COLO668 (cell line): ENCODE data around the gene FSIP1.

ENCODE experiments used
- DNase-seq: peaks from one replicate; lab custom pipeline; 2025; ENCODE audit not compliant: unreplicated experiment; lab: John Stamatoyannopoulos, UW

Gene FSIP1

GRCh38 chr15:39690881-39691634 lies 91.6 kb downstream of the FSIP1 start:
- DNase-seq: no peak

GRCh38 chr15:39687965-39688364 lies 94.7 kb downstream of the FSIP1 start:
- no peak for DNase-seq

- peak; percentile 19 for DNase-seq
Observed at GRCh38 chr15:39685999-39686613, 96.5 kb downstream of the FSIP1 start.

GRCh38 chr15:39685367-39685766 lies 97.3 kb downstream of the FSIP1 start:
- DNase-seq: no peak

DNA sequence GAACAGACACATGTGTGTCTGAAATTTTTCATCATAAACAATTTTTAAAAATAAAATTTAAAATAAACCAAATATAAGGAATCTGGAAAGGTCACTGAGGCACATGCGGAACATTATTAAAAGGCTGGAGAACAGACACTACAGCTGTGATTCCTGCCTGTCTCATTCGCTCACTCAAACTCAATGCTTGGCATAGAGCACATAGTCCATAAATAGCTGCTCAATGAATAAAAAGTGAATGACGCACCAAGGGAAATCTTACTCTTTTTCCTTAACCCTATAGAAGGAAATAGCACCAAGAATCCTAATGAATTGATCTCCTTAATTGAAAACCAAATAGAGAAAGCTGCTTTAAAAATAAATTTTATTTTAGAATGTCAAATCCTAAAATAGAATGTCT lies 98.4 kb downstream of the FSIP1 start:
- no peak for DNase-seq

DNA sequence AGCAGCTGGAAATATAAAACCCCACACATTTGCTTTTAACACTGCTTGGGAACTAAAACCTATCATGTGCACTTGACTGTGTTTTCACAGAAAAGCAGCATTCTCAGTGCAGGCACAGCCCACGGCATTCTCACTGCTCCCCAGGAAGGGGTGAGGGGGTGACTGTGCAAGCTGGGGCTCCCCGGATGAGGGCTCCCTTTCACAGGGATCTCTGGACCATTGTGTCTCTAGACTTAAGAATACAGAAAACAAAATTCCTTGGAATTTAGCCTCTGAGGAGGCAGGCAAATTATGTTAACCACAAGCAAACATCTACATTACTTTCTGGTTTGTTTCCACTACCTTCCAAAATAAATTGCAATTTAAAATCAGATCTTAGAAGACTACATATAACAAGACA lies 100.3 kb downstream of the FSIP1 start:
- DNase-seq: no peak

DNA sequence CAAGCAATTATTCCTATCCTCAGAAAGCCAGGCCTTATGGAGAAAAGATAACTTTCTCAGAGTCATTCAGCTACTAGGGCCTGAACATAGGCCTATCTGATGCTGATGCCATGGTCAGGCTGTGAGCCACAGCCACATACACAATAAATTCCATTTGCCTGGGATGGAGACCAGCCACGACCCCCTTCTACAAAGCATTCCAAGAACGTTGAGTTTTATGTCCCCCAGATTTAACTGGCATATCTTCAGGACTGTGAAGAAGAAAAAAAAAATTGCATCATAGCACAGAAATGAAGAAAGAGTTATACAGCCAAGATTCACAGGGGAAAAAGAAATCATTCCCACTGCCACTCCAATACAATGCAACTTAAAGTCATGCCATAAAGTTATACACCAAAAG lies 101.8 kb downstream of the FSIP1 start:
- no peak for DNase-seq

GRCh38 chr15:39672666-39673065 lies 110.0 kb downstream of the FSIP1 start:
- no peak for DNase-seq

GRCh38 chr15:39672184-39672583 lies 110.5 kb downstream of the FSIP1 start:
- no peak for DNase-seq

GRCh38 chr15:39670687-39671086 lies 112.0 kb downstream of the FSIP1 start:
- DNase-seq: no peak

DNA sequence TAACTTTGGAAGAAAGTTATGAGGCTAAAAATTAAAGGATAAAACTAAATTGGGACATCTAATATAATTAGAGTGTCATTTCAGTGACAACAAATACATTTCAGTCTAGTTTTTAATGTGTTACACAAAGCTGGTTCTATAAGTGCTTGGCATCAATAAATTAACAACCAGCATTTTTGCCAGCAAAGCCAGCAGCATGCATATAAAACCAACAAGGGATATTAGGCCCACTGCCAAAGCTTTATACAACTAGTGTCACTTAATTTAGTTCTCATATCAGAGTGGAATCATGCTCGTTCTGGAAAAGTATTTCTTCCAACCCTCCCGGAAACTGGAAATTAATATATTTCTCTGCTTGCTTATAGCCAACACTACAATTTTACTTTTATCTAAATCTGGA lies 113.0 kb downstream of the FSIP1 start:
- DNase-seq: no peak

DNA sequence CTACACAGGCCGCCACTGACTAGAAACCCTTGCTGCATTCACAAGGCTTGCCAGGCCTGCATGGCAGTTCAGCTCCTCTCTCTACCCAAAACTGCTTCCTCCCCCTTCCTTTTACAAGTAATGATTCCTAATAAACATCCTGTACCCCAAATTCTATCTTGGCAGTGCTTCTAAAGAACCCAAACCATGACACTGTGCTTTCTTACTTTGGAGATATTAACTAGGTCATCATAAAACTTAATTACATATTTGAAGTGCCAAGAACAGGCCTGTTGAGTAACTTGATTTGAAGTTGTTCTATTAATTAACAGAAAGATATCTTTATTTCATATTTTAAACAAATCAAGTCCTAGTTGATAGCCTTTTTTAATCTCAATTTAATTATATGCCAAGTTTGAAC lies 113.4 kb downstream of the FSIP1 start:
- no peak for DNase-seq

- DNase-seq: no peak
Observed at GRCh38 chr15:39668457-39668856, 114.2 kb downstream of the FSIP1 start.

DNA sequence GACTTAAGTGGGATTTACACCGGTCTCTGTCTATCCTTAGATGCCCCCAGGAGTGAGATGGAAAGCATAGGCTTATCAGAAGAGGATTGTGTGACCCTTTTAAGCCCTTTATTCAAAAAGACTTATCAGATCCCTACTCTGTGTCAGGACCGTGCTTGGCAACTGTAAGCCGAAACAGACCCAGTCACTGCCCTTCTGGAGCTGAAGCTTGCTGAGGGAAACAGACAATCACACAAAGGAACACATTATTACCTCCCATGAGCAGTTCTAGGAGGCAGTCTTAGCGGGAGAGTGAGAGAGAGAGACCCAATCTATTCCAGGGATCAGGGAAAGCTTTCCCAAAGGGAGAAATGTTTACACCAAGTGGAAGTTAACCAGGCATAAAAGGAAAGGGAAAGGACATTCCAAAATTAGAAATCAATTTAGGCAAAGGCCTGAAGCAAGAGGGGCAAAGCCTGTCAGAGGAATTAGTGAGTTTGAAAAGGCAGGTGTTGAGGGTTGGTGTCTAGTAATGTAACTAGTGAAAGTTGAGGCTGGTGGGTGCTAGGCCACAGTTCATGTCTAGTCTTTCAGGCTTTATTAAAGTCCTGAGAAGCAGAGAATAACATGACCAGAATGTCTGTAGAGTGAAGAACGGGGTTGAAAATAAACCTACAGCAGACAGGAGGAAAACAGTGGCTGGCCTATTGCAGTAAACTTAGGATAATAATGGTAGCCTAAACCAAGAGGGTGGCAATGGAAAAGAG lies 115.1 kb downstream of the FSIP1 start:
- no peak for DNase-seq

DNA sequence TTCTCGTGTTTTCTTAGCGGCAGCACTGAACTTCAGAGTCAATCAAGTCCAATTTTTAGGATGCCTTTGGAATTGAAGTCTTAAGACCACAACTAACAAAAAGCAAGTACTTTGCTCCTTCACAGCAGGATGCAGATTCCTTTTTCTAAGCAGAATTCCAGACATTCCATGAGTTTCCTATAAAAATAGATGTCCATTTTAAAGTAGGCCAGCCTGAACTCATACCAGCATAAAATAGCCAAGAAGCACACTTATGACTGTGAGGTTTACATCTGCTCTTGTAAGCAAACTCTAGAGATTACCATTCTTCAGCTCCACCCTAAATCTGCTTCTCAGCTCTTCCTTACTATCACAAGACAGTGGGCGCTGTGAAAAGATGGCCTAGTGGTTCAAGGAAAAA lies 116.0 kb downstream of the FSIP1 start:
- no peak for DNase-seq

- DNase-seq: no peak
Observed at GRCh38 chr15:39665629-39666250, 116.9 kb downstream of the FSIP1 start.

DNA sequence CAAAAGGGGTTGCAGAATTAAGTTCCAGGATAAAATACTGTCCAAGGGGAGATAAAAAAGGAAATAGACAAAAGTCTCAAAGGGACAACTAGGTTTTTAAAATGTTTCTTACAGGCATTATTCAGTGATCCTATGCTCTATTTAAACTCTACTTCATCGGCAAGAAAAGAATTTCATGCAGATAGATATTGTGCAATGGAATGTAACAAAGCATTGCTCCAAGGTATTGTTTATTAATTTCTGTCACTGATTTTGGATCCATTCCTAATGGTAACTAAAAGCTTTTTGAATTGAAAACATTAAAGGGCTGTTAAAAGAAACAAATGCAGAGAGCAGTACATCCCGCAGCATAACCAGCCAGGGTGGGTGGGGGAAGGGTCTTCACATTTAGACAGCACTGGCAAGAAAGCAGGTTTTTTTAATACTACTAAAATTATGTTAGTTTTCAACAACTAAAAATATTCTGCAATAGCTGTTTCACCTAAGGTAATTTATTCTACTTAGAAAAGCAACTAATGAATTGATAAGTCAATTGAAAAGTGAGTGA lies 118.9 kb downstream of the FSIP1 start:
- DNase-seq: no peak

GRCh38 chr15:39661776-39662175 lies 120.9 kb downstream of the FSIP1 start:
- no peak for DNase-seq

GRCh38 chr15:39658740-39659139 lies 123.9 kb downstream of the FSIP1 start:
- no peak for DNase-seq

DNA sequence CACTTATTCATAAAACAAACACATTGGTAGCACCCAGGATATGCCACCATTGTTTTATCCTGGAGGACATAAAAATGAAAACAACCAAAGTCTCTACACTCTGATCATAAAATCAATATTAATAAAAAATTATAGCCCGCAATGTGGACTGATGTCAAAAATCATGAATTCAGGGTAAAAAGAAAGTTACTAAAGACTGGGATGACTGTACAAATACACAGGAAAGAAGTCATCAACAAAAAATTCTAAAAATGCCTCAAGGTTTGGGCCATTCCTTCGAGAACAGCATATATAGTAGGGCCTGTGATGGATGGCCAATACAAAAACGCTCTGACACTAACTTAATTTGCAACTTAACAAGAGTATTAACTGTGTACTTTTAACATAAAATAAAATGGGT lies 125.0 kb downstream of the FSIP1 start:
- DNase-seq: no peak

- no peak for DNase-seq
Observed at GRCh38 chr15:39657181-39657580, 125.5 kb downstream of the FSIP1 start.
